Karpas-422 (cell line): ENCODE data around the gene PLEKHH1. TPM values are rescaled to one million over a fixed set of nuclear protein-coding genes. Genes with fewer than 3 reads are reported as not detected.
A peak's percentile ranks its signal among the peaks of the same experiment; 100 is the strongest.
"Not testable (repeated sequence)": the region's sequence is repeated elsewhere in the genome, so short reads cannot be mapped to it uniquely, and the experiment has no call there.

Experiments used
- DNase-seq: peaks from one replicate; pipeline ENCODE4 v3.0.0-alpha.2; 2015
- H2AFZ ChIP-seq: fragments of 200-600 bp; sonication (generic); 2 replicates; pipeline ENCODE4 v1.6.1; 2014; ENCODE audit warnings: antibody characterized with exemption, low read length, mixed read lengths
- H3K27ac ChIP-seq: fragments of 200-600 bp; sonication (generic); 2 replicates; pipeline ENCODE4 v1.5.1; 2014; ENCODE audit warnings: mild to moderate bottlenecking, low read length, moderate library complexity
- H3K27me3 ChIP-seq: fragments of 200-600 bp; sonication (generic); 2 replicates; pipeline ENCODE4 v1.6.1; 2014; ENCODE audit warnings: low read length, mixed read lengths
- H3K36me3 ChIP-seq: fragments of 200-600 bp; sonication (generic); 2 replicates; pipeline ENCODE4 v1.6.1; 2014; ENCODE audit warnings: low read length, mixed read lengths; ENCODE audit not compliant: insufficient read depth
- H3K4me1 ChIP-seq: fragments of 200-600 bp; sonication (generic); 2 replicates; pipeline ENCODE4 v1.6.1; 2014; ENCODE audit warnings: mild to moderate bottlenecking, low read length, mixed read lengths
- H3K4me2 ChIP-seq: fragments of 200-600 bp; sonication (generic); 2 replicates; pipeline ENCODE4 v1.6.1; 2014; ENCODE audit warnings: low read length, low read depth, mild to moderate bottlenecking; ENCODE audit not compliant: poor library complexity, severe bottlenecking
- H3K4me3 ChIP-seq: fragments of 200-600 bp; sonication (generic); 2 replicates; pipeline ENCODE4 v1.5.1; 2014; ENCODE audit warnings: mild to moderate bottlenecking, antibody characterized with exemption, low read length, mixed read lengths
- H3K79me2 ChIP-seq: fragments of 200-600 bp; sonication (generic); 2 replicates; pipeline ENCODE4 v1.6.1; 2014; ENCODE audit warnings: mild to moderate bottlenecking, low read length, mixed read lengths
- H3K9ac ChIP-seq: fragments of 200-600 bp; sonication (generic); 2 replicates; pipeline ENCODE4 v1.6.0; 2014; ENCODE audit warnings: low read length
- H3K9me2 ChIP-seq: fragments of 200-600 bp; sonication (generic), shearing (Covaris generic); replicated peaks from 2 replicates; pipeline ENCODE4 v1.6.0; 2014; ENCODE audit warnings: mild to moderate bottlenecking, low read length, moderate library complexity; ENCODE audit not compliant: insufficient read depth
- H3K9me3 ChIP-seq: fragments of 300-700, 200-600 bp; sonication (generic); 2 replicates; pipeline ENCODE4 v1.6.1; 2014; ENCODE audit warnings: low read length, mixed read lengths
- H4K20me1 ChIP-seq: fragments of 200-600 bp; sonication (generic); 2 replicates; pipeline ENCODE4 v1.6.1; 2014; ENCODE audit warnings: mild to moderate bottlenecking, antibody characterized with exemption, low read length, low read depth; ENCODE audit not compliant: insufficient read depth
- total RNA-seq: library from RNA; depleted of rRNA; stranded (reverse); fragments of >200 nt; shearing (Covaris generic); gene quantifications from 2 replicates; pipeline ENCODE4 v1.2.3, GENCODE V29; 2014; ENCODE audit warnings: low replicate concordance

The PLEKHH1 gene
- total RNA-seq, 1 experiment from 2014 or later: 3.7 TPM

DNA sequence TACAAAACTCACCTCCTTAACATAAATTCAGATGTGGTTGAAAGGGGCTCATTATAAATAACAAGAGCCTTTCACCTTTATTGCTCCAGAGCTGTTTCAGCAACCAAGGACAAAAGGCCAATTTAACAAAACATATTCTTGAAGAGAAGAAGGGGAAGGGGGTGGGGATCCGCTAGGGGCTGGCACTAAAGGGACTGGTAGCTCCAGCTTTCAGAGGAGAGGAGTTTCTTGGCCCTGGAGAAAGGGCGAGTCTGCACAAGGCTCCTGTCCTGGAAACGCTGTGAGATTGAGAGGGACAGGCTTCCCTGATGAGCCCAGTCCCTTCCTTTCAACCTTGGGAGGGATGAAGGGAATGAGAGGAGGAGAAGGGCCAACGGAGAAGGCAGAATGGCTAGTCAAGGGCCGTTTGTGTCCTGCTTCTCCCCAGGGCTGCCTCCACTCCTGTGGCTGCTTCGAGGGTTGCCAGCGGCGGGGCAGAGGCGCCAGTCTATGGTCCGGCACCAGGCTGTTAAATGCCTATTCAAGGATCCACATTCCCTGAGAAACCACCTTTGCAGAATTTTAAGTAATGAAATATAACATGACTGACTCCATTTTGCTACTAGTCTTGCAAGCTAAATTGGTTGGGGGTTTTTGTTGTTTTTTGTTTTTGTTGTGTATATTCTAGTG, 76.7 kb downstream of the PLEKHH1 start:
- no peaks in the 10 kb centered on the region for H3K9me3 ChIP-seq
- no peaks in the 10 kb centered on the region for H4K20me1 ChIP-seq
- H3K36me3 ChIP-seq: no peaks in the 10 kb centered on the region
- H3K9ac ChIP-seq: no peak overlapping the region
- H3K4me1 ChIP-seq: no peaks in the 10 kb centered on the region
- H3K27ac ChIP-seq: no peak overlapping the region
- no peak overlapping the region for H2AFZ ChIP-seq
- no peak for DNase-seq
- H3K27me3 ChIP-seq: no peaks in the 10 kb centered on the region
- no peaks in the 10 kb centered on the region for H3K9me2 ChIP-seq
- no peaks in the 10 kb centered on the region for H3K79me2 ChIP-seq
- H3K4me2 ChIP-seq: no peak overlapping the region
- H3K4me3 ChIP-seq: no peak overlapping the region

DNA sequence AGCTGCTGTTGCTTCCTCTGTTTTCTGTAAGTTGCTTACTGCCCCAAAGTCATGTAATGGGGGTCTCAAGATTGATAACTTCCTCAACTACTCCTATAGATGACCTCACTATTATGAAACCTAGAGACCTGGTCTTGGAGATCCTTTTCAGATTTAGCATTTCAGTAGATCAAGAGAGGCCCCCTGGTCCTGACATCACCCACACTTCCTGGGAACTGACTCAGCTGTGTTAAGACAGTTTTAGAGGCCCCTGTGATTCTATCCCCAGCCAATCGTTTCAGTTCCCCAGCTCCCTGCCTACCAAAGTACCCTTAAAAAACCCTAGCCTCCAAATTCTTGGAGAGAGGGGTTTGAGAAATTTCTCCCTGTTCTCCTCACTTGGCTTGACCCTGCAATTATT, 77.4 kb downstream of the PLEKHH1 start:
- Histone ChIP-seq H4K20me1 (no peaks in the 10 kb centered on the region), H3K9ac (no peak overlapping the region), H3K27ac (no peak overlapping the region), H3K4me3 (no peak overlapping the region), H3K4me2 (no peak overlapping the region), H3K9me2 (no peaks in the 10 kb centered on the region), H3K27me3 (no peaks in the 10 kb centered on the region), H3K79me2 (no peaks in the 10 kb centered on the region), H2AFZ (no peak overlapping the region), H3K9me3 (no peaks in the 10 kb centered on the region), H3K36me3 (no peaks in the 10 kb centered on the region), H3K4me1 (no peaks in the 10 kb centered on the region)
- DNase-seq: no peak

DNA sequence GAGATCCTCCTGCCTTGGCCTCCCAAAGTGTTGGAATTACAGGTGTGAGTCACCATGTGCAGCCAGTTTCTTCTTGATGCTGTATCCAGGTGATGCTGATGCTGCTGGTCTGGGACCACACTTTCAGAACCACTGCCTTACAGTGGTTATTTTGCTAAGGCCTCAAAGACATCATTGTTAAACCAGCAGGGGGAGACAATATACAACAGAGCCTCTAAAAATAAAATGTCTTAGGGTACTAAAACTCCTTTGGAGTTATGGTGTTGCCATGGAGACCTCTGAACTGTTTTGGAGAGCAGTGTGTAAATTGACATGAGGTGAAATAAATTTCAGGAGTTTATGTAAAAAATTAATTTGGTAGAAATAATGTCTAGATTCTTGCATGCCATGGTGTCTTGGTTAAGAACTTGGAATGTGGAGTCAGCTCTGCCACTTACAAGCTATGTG, 85.5 kb downstream of the PLEKHH1 start:
- no peaks in the 10 kb centered on the region for H3K27me3 ChIP-seq
- peaks cover 17% of the 10 kb centered on the region for H3K4me1 ChIP-seq
- no peaks in the 10 kb centered on the region for H3K9me2 ChIP-seq
- no peaks in the 10 kb centered on the region for H3K9me3 ChIP-seq
- no peak overlapping the region for H3K9ac ChIP-seq
- H3K36me3 ChIP-seq: no peaks in the 10 kb centered on the region
- DNase-seq: peak; percentile 93
- H3K4me3 ChIP-seq: peak overlapping the region; percentile 74; the same call in 1 of the 2 replicates
- no peaks in the 10 kb centered on the region for H3K79me2 ChIP-seq
- no peaks in the 10 kb centered on the region for H4K20me1 ChIP-seq
- H3K4me2 ChIP-seq: peak overlapping the region; percentile 90
- H3K27ac ChIP-seq: no peak overlapping the region
- H2AFZ ChIP-seq: no peak overlapping the region

DNA sequence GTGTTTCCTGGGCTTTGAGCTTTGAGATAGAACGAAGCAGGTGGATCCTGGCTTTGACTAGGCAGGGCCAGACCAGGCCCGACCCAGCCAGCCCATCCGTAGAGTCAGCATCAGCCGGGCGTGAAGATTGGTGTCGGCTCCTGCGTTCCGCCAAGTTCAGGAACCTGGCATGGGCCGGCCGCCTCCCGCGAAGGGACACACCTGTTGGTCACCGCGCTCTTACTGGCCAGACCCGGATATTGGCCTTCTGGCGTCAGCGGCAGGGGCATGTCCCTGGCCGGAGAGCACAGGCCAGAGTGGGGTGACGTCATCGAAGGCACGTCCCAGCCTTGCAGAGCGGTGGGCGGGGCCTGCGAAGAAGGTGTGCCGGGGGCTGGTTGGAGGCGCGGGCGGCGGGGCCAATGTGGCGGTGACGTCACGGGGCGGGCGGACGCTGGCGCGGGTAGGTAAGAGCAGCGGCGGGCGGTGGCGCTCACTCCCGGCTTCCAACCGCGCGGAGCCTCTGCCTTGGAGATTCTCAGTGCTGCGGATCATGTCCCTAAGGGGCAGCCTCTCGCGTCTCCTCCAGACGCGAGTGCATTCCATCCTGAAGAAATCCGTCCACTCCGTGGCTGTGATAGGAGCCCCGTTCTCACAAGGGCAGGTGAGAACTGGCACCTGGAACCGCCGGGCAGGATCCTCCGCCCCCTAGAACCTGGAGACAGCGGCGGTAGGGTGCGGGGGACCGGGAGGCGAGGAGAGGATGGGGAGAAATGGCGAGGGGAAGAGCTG, 86.5 kb downstream of the PLEKHH1 start, which contains the start of gene ARG2:
Gene ARG2, plus strand, starts transcription at position 475 of the 771 bp plus-strand sequence. Its CDS starts 58 bp downstream, at position 533.
- peak within 1 kb of the TSS; percentile 74 for H3K4me3 ChIP-seq
- H3K36me3 ChIP-seq: no peaks in the 10 kb centered on the region
- peaks cover 17% of the 10 kb centered on the region for H3K4me1 ChIP-seq
- DNase-seq: peak; percentile 100
- peak within 1 kb of the TSS; percentile 74 for H3K9ac ChIP-seq
- no peaks in the 10 kb centered on the region for H3K9me2 ChIP-seq
- no peaks in the 10 kb centered on the region for H4K20me1 ChIP-seq
- peak within 1 kb of the TSS; percentile 90 for H3K4me2 ChIP-seq
- no peak within 1 kb of the TSS for H3K27ac ChIP-seq
- no peaks in the 10 kb centered on the region for H3K27me3 ChIP-seq
- H2AFZ ChIP-seq: peak within 1 kb of the TSS; percentile 99
- no peaks in the 10 kb centered on the region for H3K79me2 ChIP-seq
- H3K9me3 ChIP-seq: no peaks in the 10 kb centered on the region

DNA sequence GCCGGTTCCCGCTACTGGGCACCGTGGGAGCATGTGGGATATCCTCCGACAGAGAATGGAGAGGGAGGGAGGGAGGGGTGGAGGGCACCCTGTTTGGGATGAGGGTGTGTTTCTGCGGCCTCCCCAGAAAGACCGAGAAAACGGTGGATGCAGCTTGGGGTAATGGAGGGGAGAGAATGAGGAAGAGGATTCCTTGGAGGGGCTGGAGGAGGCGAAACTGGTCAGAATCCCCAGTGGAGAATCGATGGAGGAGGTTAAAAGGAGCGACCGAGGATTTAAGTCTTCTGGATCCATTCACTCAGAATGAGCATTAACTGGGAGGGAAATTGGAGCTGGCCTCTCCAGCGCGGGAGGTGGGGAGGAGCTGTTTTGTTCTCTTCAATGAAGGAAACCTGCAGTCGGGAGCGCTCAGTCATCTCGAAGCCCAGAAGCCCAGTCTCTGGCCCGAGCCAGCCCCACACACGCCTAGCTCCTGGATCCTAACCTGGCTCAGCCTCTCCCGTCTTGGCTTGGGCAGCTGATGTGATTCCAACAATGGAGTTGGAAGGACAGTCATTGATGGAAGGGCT, 87.2 kb downstream of the PLEKHH1 start:
- Histone ChIP-seq H3K27ac (no peak overlapping the region), H3K4me1 (peaks cover 17% of the 10 kb centered on the region), H3K9ac (peak overlapping the region; percentile 74)

DNA sequence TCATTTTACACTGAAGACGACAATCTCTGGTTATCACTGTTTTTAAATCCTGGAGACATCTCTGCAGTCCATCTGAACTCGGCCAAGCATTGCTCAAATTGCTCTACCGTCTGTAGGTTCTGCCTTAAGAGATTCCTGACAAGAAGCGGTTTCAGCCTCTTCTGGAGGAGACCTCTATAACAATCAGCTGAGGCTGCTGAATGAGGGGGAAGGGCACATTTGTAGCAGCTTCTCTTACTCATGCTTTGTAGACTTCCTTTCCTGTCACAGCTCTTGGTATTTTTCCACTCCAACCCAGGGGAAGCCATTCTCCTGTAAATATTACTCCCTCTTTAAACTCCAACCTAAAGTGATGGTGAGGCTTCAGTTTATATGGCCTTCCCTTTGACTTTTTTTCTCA, 89.6 kb downstream of the PLEKHH1 start:
- H3K36me3 ChIP-seq: no peaks in the 10 kb centered on the region
- no peak for DNase-seq
- no peaks in the 10 kb centered on the region for H3K79me2 ChIP-seq
- no peaks in the 10 kb centered on the region for H3K27me3 ChIP-seq
- no peak overlapping the region for H3K4me3 ChIP-seq
- H3K9ac ChIP-seq: no peak overlapping the region
- no peak overlapping the region for H2AFZ ChIP-seq
- peaks cover 17% of the 10 kb centered on the region for H3K4me1 ChIP-seq
- H3K27ac ChIP-seq: no peak overlapping the region
- H4K20me1 ChIP-seq: no peaks in the 10 kb centered on the region
- no peaks in the 10 kb centered on the region for H3K9me3 ChIP-seq
- no peak overlapping the region for H3K4me2 ChIP-seq
- no peaks in the 10 kb centered on the region for H3K9me2 ChIP-seq

More for the DNA sequence above, 87.2 kb downstream of the PLEKHH1 start:
- no peaks in the 10 kb centered on the region for H3K27me3 ChIP-seq
- peak overlapping the region; percentile 90 for H3K4me2 ChIP-seq
- no peaks in the 10 kb centered on the region for H3K79me2 ChIP-seq
- peak overlapping the region; percentile 99 for H2AFZ ChIP-seq
- peak overlapping the region; percentile 74 for H3K4me3 ChIP-seq
- no peaks in the 10 kb centered on the region for H3K9me3 ChIP-seq
- no peaks in the 10 kb centered on the region for H3K9me2 ChIP-seq
- DNase-seq: peak; percentile 52
- no peaks in the 10 kb centered on the region for H3K36me3 ChIP-seq
- H4K20me1 ChIP-seq: no peaks in the 10 kb centered on the region

DNA sequence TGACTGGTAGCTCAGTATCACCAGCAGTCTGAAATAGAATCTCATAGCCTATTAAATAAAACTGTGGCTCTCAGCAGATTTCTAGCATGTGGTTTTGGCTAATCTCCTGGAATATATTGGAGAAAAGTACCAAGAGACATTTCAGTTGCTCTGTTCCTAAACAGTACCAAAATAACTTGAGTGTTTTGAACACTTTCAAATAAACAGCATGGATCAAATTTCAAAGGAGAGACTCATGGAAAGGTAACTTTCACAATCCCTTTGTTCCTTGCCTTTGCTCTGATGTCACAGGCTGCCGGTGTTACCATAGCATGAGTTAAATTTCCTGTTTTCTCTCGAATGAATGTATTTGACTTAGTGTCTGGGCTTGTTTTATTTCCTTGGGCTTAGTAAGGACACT, 90.0 kb downstream of the PLEKHH1 start:
- DNase-seq: no peak
- Histone ChIP-seq H3K4me1 (peaks cover 17% of the 10 kb centered on the region), H3K4me3 (no peak overlapping the region), H3K9me2 (no peaks in the 10 kb centered on the region), H3K27me3 (no peaks in the 10 kb centered on the region), H3K9ac (no peak overlapping the region), H3K79me2 (no peaks in the 10 kb centered on the region), H3K36me3 (no peaks in the 10 kb centered on the region), H3K27ac (no peak overlapping the region), H4K20me1 (no peaks in the 10 kb centered on the region), H2AFZ (no peak overlapping the region), H3K9me3 (no peaks in the 10 kb centered on the region), H3K4me2 (no peak overlapping the region)

DNA sequence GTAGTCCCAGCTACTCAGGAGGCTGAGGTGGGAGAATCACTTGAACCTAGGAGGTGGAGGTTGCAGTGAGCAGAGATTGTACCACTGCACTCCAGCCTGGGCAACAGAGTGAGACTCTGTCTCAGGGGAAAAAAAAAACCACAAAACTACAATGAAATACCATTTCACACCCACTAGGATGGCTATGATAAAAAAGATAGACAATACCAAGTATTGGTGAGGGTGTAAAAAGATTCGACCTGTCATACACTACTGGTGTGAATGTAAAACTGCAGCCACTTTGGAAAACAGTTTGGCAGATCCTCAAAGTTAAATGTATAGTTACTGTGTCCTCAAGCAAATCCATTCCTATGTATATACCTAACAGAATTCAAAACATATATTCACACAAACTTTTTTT, 93.0 kb downstream of the PLEKHH1 start:
- not testable (repeated sequence) for H3K27me3 ChIP-seq, H3K4me2 ChIP-seq, H3K4me3 ChIP-seq, H3K27ac ChIP-seq, H3K4me1 ChIP-seq, H3K79me2 ChIP-seq, H3K9ac ChIP-seq, H2AFZ ChIP-seq, H3K9me2 ChIP-seq, H3K36me3 ChIP-seq, H3K9me3 ChIP-seq, DNase-seq, H4K20me1 ChIP-seq
